Measurements from ENCODE around the gene KCNT1. TPM values are rescaled to one million over a fixed set of nuclear protein-coding genes. Genes with fewer than 3 reads are reported as not detected.

Gene KCNT1
- total RNA-seq, 2 donors from 2014 or later = 0.08 TPM; not detected in 1

DNA sequence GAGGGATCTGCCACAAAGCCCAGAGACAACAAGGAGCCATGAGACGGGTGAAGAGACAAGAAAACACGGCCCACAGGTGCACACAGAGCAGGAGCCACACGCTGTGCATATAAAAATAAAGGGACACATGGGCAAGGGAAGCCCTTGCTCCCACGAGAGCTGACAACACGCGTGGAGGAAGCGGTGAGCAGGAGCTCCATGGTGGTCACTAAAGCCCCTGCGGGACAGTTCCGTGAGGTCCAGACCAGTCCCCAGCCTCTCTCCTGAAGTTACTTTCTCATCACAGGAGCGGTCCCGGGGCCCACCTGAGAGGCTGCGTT is 114.6 kb downstream of the KCNT1 start:
- intact Hi-C loops (cut with DNase I) = no loop called here
- TF ChIP-seq, protein P1, sequence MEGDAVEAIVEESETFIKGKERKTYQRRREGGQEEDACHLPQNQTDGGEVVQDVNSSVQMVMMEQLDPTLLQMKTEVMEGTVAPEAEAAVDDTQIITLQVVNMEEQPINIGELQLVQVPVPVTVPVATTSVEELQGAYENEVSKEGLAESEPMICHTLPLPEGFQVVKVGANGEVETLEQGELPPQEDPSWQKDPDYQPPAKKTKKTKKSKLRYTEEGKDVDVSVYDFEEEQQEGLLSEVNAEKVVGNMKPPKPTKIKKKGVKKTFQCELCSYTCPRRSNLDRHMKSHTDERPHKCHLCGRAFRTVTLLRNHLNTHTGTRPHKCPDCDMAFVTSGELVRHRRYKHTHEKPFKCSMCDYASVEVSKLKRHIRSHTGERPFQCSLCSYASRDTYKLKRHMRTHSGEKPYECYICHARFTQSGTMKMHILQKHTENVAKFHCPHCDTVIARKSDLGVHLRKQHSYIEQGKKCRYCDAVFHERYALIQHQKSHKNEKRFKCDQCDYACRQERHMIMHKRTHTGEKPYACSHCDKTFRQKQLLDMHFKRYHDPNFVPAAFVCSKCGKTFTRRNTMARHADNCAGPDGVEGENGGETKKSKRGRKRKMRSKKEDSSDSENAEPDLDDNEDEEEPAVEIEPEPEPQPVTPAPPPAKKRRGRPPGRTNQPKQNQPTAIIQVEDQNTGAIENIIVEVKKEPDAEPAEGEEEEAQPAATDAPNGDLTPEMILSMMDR (IDR thresholded peaks at IDR 0.05) = no peak
- no peak for DNase-seq
- Histone ChIP-seq H3K9me3 (no peaks in the 10 kb centered on the region), H3K9ac (ENCODE audit: low read depth in 2 of 2, low read length in 2 of 2) (no peak overlapping the region), H3K27ac (no peak overlapping the region), H3K27me3 (no peaks in the 10 kb centered on the region), H3K36me3 (no peaks in the 10 kb centered on the region), H3K4me3 (no peak overlapping the region), H3K4me1 (no peaks in the 10 kb centered on the region)

DNA sequence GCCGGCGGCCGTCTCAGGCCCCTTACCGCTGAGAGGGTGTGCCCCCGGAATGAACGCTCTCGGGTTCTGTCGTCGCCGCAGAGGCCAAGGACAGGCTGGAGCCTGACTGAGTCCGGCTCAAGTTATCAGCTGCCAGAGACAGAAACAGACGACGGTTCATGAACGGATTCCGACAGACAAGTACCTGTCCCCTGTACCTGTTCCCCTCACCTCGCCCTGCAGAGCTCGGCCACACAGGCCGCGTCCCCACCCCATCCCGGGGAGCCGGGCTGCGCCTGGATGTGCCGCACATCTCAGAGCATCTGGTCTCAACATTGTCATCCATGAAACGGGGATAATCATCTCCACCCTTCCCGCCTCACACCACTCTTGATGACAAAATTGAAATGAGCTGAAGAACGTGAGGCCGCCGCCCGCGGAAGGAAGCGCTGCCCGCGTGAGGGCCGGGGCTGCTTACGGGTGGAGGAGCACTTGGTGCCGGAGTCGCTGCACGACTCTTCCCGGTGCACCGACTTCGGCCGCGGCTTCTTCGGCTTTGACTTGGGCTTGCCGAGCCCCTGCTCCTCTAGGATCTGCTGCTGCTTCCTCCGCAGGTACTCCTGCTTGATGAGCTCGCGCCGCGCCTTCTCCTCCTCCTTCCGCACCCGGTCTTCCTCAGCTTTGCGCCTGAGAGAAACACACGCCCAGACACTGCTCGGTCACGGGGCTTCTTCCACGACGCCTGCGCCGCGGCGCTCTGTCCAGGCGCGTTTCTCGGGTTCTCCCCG is 116.1 kb downstream of the KCNT1 start:
- Histone ChIP-seq H3K9me3 (no peaks in the 10 kb centered on the region), H3K27ac (no peak overlapping the region), H3K4me1 (no peaks in the 10 kb centered on the region), H3K36me3 (peaks cover 9% of the 10 kb centered on the region), H3K9ac (ENCODE audit: low read depth in 2 of 2, low read length in 2 of 2) (no peak overlapping the region), H3K4me3 (no peak overlapping the region), H3K27me3 (no peaks in the 10 kb centered on the region)
- intact Hi-C loops (cut with DNase I) = no loop called here
- TF ChIP-seq, protein P1 (IDR thresholded peaks at IDR 0.05) = no peak
- no peak for DNase-seq

GRCh38 chr9:135818718-135819475 is 116.9 kb downstream of the KCNT1 start:
- Histone ChIP-seq H3K4me1 (no peaks in the 10 kb centered on the region), H3K4me3 (no peak overlapping the region), H3K36me3 (peaks cover 16% of the 10 kb centered on the region), H3K9me3 (no peaks in the 10 kb centered on the region), H3K27me3 (no peaks in the 10 kb centered on the region), H3K27ac (no peak overlapping the region), H3K9ac (ENCODE audit: low read depth in 2 of 2, low read length in 2 of 2) (no peak overlapping the region)
- no peak for DNase-seq
- intact Hi-C loops (cut with DNase I) = no loop called here
- TF ChIP-seq, protein P1 (IDR thresholded peaks at IDR 0.05) = no peak

DNA sequence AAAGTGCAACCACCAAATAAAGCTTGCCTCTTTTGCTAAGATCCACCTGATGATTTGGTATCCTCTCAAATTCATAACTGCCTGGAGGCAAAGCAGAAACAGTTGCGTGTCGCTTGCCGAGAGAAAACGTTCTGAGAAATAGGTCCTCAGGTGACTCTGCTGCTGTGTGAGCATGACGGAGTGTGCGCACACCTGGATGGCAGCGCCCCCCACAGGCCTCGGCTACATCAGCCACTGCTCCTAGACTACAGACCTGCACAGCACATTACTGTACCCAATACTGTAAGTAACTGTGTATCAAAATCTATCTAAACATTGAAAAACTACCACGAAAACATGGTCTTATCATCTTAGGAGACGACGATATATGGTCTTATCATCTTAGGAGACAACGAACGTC is 117.9 kb downstream of the KCNT1 start:
- TF ChIP-seq, protein P1 (IDR thresholded peaks at IDR 0.05) = no peak
- no peak for DNase-seq
- Histone ChIP-seq H3K4me1 (no peaks in the 10 kb centered on the region), H3K9me3 (no peaks in the 10 kb centered on the region), H3K27ac (no peak overlapping the region), H3K27me3 (no peaks in the 10 kb centered on the region), H3K4me3 (no peak overlapping the region), H3K9ac (ENCODE audit: low read depth in 2 of 2, low read length in 2 of 2) (no peak overlapping the region), H3K36me3 (peaks cover 17% of the 10 kb centered on the region)
- intact Hi-C loops (cut with DNase I) = no loop called here

GRCh38 chr9:135820661-135821060 is 118.7 kb downstream of the KCNT1 start:
- intact Hi-C loops (cut with DNase I) = no loop called here
- Histone ChIP-seq H3K27ac (no peak overlapping the region), H3K36me3 (peaks cover 17% of the 10 kb centered on the region), H3K27me3 (no peaks in the 10 kb centered on the region), H3K4me1 (no peaks in the 10 kb centered on the region), H3K9me3 (no peaks in the 10 kb centered on the region), H3K4me3 (no peak overlapping the region), H3K9ac (ENCODE audit: low read depth in 2 of 2, low read length in 2 of 2) (no peak overlapping the region)
- TF ChIP-seq, protein P1 (IDR thresholded peaks at IDR 0.05) = no peak
- no peak for DNase-seq

Measured in colonic mucosa (tissue), 4 donors.